ENCODE results near the gene SIGMAR1. TPM values are rescaled to one million over a fixed set of nuclear protein-coding genes. Genes with fewer than 3 reads are reported as not detected.

Gene SIGMAR1
- total and polyA plus RNA-seq, 2 of the 8 experiments (the other 6 are each of a cell fraction or from before 2014, with no cell fraction given): 84.2 to 134 TPM

DNA sequence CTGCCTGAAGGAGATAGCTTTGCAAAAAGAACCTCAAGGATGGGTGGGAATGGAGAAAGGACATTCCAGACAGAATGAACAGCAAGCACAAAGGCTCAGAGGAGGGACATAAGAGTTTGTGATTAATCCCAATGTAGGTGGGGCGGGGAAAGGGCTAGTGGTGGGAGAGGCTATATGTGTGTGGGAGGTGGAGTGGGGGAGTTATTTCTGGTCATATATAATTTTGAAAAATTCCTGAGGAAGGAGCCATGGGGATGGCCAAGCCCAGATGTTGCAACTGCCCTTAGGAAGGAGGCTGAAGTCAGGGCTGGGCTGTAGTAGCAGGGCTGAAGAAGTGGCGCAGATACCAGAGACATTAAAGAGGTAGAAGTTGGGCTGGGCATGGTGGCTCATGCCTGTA lies 38.3 kb upstream of the SIGMAR1 start:
- no peak overlapping the region for H2AFZ ChIP-seq (ENCODE audit: low read length)
- FAIRE-seq (no peak), DNase-seq (ENCODE audit: low read depth in 1 of 2, low spot score in 2 of 2) (no peak)
- H2BK20ac ChIP-seq (ENCODE audit: low read length): no peak overlapping the region
- no peak overlapping the region for H3K4ac ChIP-seq (replicated peaks; ENCODE audit: insufficient read length, low read depth, low read length)
- no peak overlapping the region for H3K9ac ChIP-seq (replicated peaks in 1 of 4; ENCODE audit: extremely low read depth in 1 of 4, low read depth in 3 of 4, low read length in 3 of 4)
- no peaks in the 10 kb centered on the region for H3K79me1 ChIP-seq (ENCODE audit: low read depth, low read length)
- H3K4me1 ChIP-seq (replicated peaks in 1 of 4; ENCODE audit: control insufficient read depth in 3 of 4, insufficient read depth in 4 of 4, low read length in 3 of 4): 0 out of 7 replicates have a peak, but pooled peaks cover 0 to 2% (median under 1%) of the 10 kb centered on the region in 4 experiments
- H3K27me3 ChIP-seq (replicated peaks in 1 of 4; ENCODE audit: control insufficient read depth in 3 of 4, extremely low read depth in 1 of 4, insufficient read depth in 3 of 4, low read length in 3 of 4): no peaks in the 10 kb centered on the region
- no peak overlapping the region for H2BK5ac ChIP-seq (ENCODE audit: low read depth, low read length)
- H3K27ac ChIP-seq (ENCODE audit: low read depth, low read length): no peak overlapping the region
- no peak overlapping the region for H2BK15ac ChIP-seq (ENCODE audit: low read length)
- ChIA-PET POLR2A (ENCODE audit: partially characterized antibody) (interaction anchor here (1.1 kb wide), 1 partner anchor 11 kb away, joined by 6 read pairs; no protein-coding TSS in a partner anchor), CTCF (ENCODE audit: partially characterized antibody) (interaction anchor here (0.8 to 5.0 kb wide), 31 partner anchors 8 to 314 kb away, joined by 3 to 108 read pairs (median 5); partner anchors contain the start of genes CCL19, CCL21, CCL27 and DNAJB5)
- H3K4me2 ChIP-seq (ENCODE audit: insufficient read depth in 1 of 2, low read depth in 2 of 2, low read length in 2 of 2): no peak overlapping the region
- no peak overlapping the region for H2BK120ac ChIP-seq (replicated peaks; ENCODE audit: low read depth, low read length)
- no peak overlapping the region for H3K56ac ChIP-seq (replicated peaks; ENCODE audit: insufficient read length, low read depth, low read length)
- no peak overlapping the region for H2BK12ac ChIP-seq (ENCODE audit: low read depth, low read length)
- no peak overlapping the region for H4K8ac ChIP-seq (ENCODE audit: extremely low read depth, insufficient read depth, low read length)
- H3K9me3 ChIP-seq (ENCODE audit: insufficient read depth in 2 of 2, low read depth in 1 of 2, low read length in 1 of 2): no peaks in the 10 kb centered on the region
- no peaks in the 10 kb centered on the region; the same call in 1 of the 2 replicates for H3K23me2 ChIP-seq (ENCODE audit: low read depth, low read length)
- H2AK5ac ChIP-seq (ENCODE audit: low read depth, low read length): no peak overlapping the region
- H4K91ac ChIP-seq (replicated peaks; ENCODE audit: insufficient read length, low read length): no peak overlapping the region
- 85% methylated on average over 2 of the region's 2 CpGs; no CpG with 5 or more reads in 1 of the 2 experiments for WGBS, 2 experiments (ENCODE audit: extremely low coverage in 1 of 2, insufficient coverage in 1 of 2, insufficient read length in 1 of 2, insufficient replicate concordance in 2 of 2, low coverage in 1 of 2, low lambda C conversion rate in 2 of 2, missing lambda C conversion rate in 1 of 2)
- no peaks in the 10 kb centered on the region for H3K79me2 ChIP-seq (ENCODE audit: control insufficient read depth in 1 of 2, insufficient read depth in 2 of 2, low read length in 2 of 2)
- no peaks in the 10 kb centered on the region for H3K36me3 ChIP-seq (ENCODE audit: control insufficient read depth in 2 of 4, insufficient read depth in 4 of 4, low read length in 3 of 4)
- no peak overlapping the region for H3K14ac ChIP-seq (ENCODE audit: insufficient read length)
- H3K23ac ChIP-seq (ENCODE audit: insufficient read length): no peak overlapping the region
- H4K5ac ChIP-seq (ENCODE audit: insufficient read length, low read depth, low read length): no peak overlapping the region
- peaks cover 0 to 4% of the 10 kb centered on the region in 2 experiments for H4K20me1 ChIP-seq (replicated peaks in 1 of 2; ENCODE audit: control insufficient read depth in 1 of 2, insufficient read depth in 2 of 2, low read length in 2 of 2)
- no peak overlapping the region for H3K18ac ChIP-seq (ENCODE audit: extremely low read depth, low read length)
- no peak overlapping the region for H3K4me3 ChIP-seq (ENCODE audit: extremely low read depth in 1 of 4, insufficient read depth in 2 of 4, low read depth in 3 of 4, low read length in 4 of 4)
- TF ChIP-seq HDAC2 (IDR thresholded peaks at IDR 0.05; ENCODE audit: borderline replicate concordance in 1 of 2, low read depth in 2 of 2, low read length in 2 of 2) (no peak), NANOG (IDR thresholded peaks at IDR 0.05; ENCODE audit: insufficient read depth, low read depth, low read length, poor library complexity, severe bottlenecking) (no peak), BACH1 (IDR thresholded peaks at IDR 0.05; ENCODE audit: low read length) (no peak), NRF1 (IDR thresholded peaks at IDR 0.05; ENCODE audit: low read depth, low read length) (no peak), SRF (IDR thresholded peaks at IDR 0.05; ENCODE audit: low read depth, low read length) (no peak), FOSL1 (IDR thresholded peaks at IDR 0.05; ENCODE audit: insufficient read depth, low read depth, low read length) (no peak), TAF1 (IDR thresholded peaks at IDR 0.05; ENCODE audit: low read depth, low read length) (no peak), CTCF (IDR thresholded peaks at IDR 0.05; ENCODE audit: control extremely low read depth in 1 of 3, insufficient read depth in 1 of 3, low read depth in 1 of 3, low read length in 3 of 3) (no peak), RXRA (IDR thresholded peaks at IDR 0.05; ENCODE audit: insufficient read depth, low read depth, low read length) (no peak), CEBPB (IDR thresholded peaks at IDR 0.05; ENCODE audit: low read depth, low read length) (no peak), CREB1 (IDR thresholded peaks at IDR 0.05) (no peak), JUN (IDR thresholded peaks at IDR 0.05; ENCODE audit: low read depth, low read length) (no peak)
